Thyroid gland (tissue), 4 donors: ENCODE results near the gene GPC6. TPM values are rescaled to one million over a fixed set of nuclear protein-coding genes. Genes with fewer than 3 reads are reported as not detected.

Experiments used
- DNase-seq, 2 donors: peaks; one replicate each; pipeline ENCODE4 v3.0.0-alpha.2; 2019
- H3K27ac ChIP-seq, 3 donors: fragments of 200-600 bp; sonication (generic); 1 replicate in 2 of 3; 2 replicates in 1 of 3; pipeline ENCODE4 v1.5.1; 2016 to 2019; ENCODE audit warnings: mild to moderate bottlenecking in 1 of 3, moderate library complexity in 1 of 3
- H3K27me3 ChIP-seq: fragments of 200-600 bp; sonication (generic); one replicate; pipeline ENCODE4 v1.5.1; 2019
- H3K36me3 ChIP-seq, 2 donors: fragments of 200-600 bp; sonication (generic); one replicate each; pipeline ENCODE4 v1.5.1; 2016 to 2019
- H3K4me1 ChIP-seq, 2 donors: fragments of 200-600 bp; sonication (generic); one replicate each; pipeline ENCODE4 v1.5.1; 2017 to 2019
- H3K4me3 ChIP-seq, 3 donors: fragments of 200-600 bp; sonication (generic); replicated peaks in 1 of 3; 1 replicate in 2 of 3; 2 replicates in 1 of 3; pipeline ENCODE4 v1.5.1; 2016; ENCODE audit warnings: mild to moderate bottlenecking in 1 of 3
- H3K9me3 ChIP-seq: fragments of 200-600 bp; sonication (generic); one replicate; pipeline ENCODE4 v1.5.1; 2017
- POLR2A ChIP-seq, 2 donors: fragments of 450-650 bp; IDR thresholded peaks; one replicate each; pipeline ENCODE4 v1.6.1; 2017; ENCODE audit warnings: antibody characterized with exemption in 2 of 2, mild to moderate bottlenecking in 2 of 2, moderate library complexity in 1 of 2
- WGBS, 2 donors: methylation state at CpG; one replicate each; pipeline ENCODE4 v1.1.5; 2017; 5-methylcytosine and 5-hydroxymethylcytosine counted together
- intact Hi-C: fragments of 100-400 bp; cut with DNase I; formaldehyde crosslinking; loops from one replicate; pipeline ENCODE4 v1.15.1; 2023
- total RNA-seq, 4 donors: library from RNA; depleted of rRNA; stranded (reverse); fragments of >200 nt; gene quantifications; one replicate each; pipeline ENCODE4 v1.2.3, GENCODE V29; 2016
- TF ChIP-seq, protein P1 (sequence below), 6 experiments: fragments of 200-600 bp in 3 of 6; fragments of 450-650 bp in 3 of 6; sonication (generic) in 3 of 6; IDR thresholded peaks; one replicate each; pipeline ENCODE4 v1.5.1; 2016 to 2019; ENCODE audit warnings: antibody characterized with exemption in 6 of 6, mild to moderate bottlenecking in 2 of 6, inconsistent platforms in 1 of 6, moderate library complexity in 1 of 6

Gene GPC6
- total RNA-seq, 4 donors from 2014 or later: 2.8 to 13.4 (median 7.5) TPM

GRCh38 chr13:94318418-94318817 is 1091.8 kb downstream of the GPC6 start:
- 94 to 97% methylated on average over 3 of the region's 3 CpGs for WGBS, 2 donors
- Histone ChIP-seq H3K36me3 (no peaks in the 10 kb centered on the region), H3K4me3 (no peak overlapping the region), H3K9me3 (no peaks in the 10 kb centered on the region), H3K4me1 (no peaks in the 10 kb centered on the region), H3K27me3 (no peaks in the 10 kb centered on the region), H3K27ac (no peak overlapping the region)
- intact Hi-C loops: no loop called here
- no peak for TF ChIP-seq POLR2A (IDR thresholded peaks at IDR 0.05)
- TF ChIP-seq, protein P1, sequence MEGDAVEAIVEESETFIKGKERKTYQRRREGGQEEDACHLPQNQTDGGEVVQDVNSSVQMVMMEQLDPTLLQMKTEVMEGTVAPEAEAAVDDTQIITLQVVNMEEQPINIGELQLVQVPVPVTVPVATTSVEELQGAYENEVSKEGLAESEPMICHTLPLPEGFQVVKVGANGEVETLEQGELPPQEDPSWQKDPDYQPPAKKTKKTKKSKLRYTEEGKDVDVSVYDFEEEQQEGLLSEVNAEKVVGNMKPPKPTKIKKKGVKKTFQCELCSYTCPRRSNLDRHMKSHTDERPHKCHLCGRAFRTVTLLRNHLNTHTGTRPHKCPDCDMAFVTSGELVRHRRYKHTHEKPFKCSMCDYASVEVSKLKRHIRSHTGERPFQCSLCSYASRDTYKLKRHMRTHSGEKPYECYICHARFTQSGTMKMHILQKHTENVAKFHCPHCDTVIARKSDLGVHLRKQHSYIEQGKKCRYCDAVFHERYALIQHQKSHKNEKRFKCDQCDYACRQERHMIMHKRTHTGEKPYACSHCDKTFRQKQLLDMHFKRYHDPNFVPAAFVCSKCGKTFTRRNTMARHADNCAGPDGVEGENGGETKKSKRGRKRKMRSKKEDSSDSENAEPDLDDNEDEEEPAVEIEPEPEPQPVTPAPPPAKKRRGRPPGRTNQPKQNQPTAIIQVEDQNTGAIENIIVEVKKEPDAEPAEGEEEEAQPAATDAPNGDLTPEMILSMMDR (IDR thresholded peaks at IDR 0.05): no peak
- DNase-seq: no peak

DNA sequence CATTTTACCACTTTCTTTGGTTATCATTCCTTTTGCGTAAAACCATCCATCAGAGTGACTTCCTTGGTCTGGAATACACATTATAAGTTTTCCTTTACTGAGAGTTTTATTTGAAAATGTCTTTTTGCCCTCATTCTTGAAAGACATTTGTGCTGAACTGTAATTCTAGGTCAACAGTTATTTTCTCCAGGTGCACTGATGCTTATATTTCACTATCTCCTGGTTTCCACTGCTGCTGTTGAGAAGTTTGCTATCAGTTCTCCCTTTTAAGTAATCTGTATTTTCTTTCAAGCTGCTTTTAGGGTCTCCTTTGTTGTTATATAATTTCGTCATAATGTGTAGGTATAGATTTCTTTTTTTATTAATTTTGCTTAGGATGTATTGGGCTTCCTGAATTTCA is 1092.9 kb downstream of the GPC6 start:
- H3K36me3 ChIP-seq: no peaks in the 10 kb centered on the region
- intact Hi-C loops: no loop called here
- WGBS, 2 donors: 92 to 94% methylated on average over 2 of the region's 2 CpGs
- no peak overlapping the region for H3K27ac ChIP-seq
- no peak for TF ChIP-seq POLR2A (IDR thresholded peaks at IDR 0.05)
- TF ChIP-seq, protein P1 (IDR thresholded peaks at IDR 0.05): no peak
- H3K4me1 ChIP-seq: no peaks in the 10 kb centered on the region
- no peak overlapping the region for H3K4me3 ChIP-seq
- DNase-seq: no peak
- H3K27me3 ChIP-seq: no peaks in the 10 kb centered on the region
- H3K9me3 ChIP-seq: no peaks in the 10 kb centered on the region

DNA sequence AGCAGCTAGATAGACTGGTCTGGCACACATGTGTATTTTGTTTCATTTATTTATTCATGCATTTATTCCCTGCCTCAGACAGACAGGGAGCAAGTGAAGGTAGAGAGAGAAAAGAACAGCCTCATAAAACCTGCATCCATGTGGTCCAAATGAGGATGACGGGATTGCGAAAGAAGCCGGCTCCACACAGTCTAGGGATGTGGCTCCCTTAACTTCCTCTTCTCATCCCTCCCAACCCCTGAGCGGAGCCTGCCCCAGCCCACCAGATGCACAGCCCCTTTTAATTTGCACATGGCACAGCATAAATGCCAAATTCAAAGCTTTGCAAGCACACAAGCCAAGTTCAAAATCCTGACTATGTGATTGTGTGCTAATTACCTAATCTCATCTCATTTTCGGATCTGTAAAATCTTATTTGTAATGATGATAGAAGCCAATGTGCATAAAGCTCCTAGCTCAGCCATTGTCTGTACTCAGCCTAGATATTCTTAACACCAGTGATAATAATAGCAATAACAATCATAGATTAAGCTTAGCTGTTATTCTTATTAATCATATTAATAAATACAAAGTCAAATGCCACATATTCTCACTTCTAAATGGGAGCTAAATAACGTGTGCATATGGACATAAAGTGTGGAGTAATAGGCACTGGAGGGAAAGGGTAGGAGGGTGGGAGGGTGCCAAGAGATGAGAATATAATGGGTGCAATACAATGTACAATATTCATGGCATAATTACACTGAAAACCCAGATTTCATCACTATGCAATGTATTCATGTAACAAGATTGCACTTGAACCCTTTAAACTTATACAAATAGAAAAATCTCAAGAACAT is 1096.5 kb downstream of the GPC6 start:
- no peaks in the 10 kb centered on the region for H3K36me3 ChIP-seq
- WGBS, 2 donors: 91 to 94% methylated on average over 6 of the region's 6 CpGs
- H3K4me3 ChIP-seq: no peak overlapping the region
- H3K4me1 ChIP-seq: no peaks in the 10 kb centered on the region
- no peak overlapping the region for H3K27ac ChIP-seq
- no peak for TF ChIP-seq POLR2A (IDR thresholded peaks at IDR 0.05)
- TF ChIP-seq, protein P1 (IDR thresholded peaks at IDR 0.05): no peak
- DNase-seq: no peak
- no peaks in the 10 kb centered on the region for H3K9me3 ChIP-seq
- no peaks in the 10 kb centered on the region for H3K27me3 ChIP-seq
- intact Hi-C loops: no loop called here

DNA sequence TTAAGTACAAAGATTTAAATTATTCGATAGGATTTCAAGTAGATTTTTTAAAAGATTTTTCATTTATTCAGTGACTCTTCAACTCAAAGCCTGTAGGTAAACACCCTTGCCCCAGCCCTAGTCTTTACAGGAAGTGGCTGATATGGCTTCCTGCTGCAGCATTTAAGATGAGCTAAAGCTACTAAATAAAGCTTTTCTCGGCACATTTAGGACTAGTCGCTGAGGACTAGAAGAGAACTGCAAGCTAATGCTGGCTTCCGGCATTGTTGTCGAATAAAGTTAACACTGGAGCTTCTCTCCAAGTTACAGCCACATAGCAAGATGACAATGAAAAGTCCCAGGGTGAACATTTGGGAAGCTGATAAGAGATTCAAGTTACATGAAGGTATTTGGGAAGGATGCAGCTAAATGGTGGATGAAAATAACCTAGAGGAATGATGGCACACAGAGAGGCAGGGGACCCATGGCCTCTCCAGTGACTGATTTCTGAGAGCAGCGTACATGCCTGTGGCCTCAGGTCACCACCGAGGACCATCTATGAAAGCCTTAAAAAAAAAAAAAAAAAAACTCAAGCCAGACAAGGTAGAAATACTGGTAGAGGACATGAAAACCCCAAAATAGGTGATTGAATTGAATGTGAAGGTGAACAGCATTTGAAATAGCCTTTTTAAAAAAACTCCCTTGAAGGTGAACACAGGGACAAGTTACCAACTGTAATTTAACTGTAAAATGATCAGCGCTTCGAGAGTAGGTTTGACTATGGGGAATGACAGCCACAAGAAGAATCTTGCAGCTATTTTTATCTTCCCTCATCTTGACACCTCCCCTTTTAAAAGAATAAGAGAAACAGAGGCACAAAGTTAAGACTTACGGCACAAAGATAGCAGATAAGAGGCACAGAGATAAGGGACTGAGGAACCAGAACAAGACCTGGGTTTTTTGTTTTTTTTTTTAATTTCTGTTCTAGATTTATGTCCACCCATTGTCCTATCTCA is 1097.5 kb downstream of the GPC6 start:
- H3K27ac ChIP-seq: no peak overlapping the region
- no peaks in the 10 kb centered on the region for H3K27me3 ChIP-seq
- intact Hi-C loops: no loop called here
- H3K9me3 ChIP-seq: no peaks in the 10 kb centered on the region
- no peaks in the 10 kb centered on the region for H3K4me1 ChIP-seq
- H3K36me3 ChIP-seq: no peaks in the 10 kb centered on the region
- WGBS, 2 donors: 76 to 83% methylated on average over 10 of the region's 10 CpGs
- DNase-seq: no peak
- TF ChIP-seq, protein P1 (IDR thresholded peaks at IDR 0.05): no peak
- no peak for TF ChIP-seq POLR2A (IDR thresholded peaks at IDR 0.05)
- H3K4me3 ChIP-seq: no peak overlapping the region
